ENCODE measurements around the gene ZFP82.

DNA sequence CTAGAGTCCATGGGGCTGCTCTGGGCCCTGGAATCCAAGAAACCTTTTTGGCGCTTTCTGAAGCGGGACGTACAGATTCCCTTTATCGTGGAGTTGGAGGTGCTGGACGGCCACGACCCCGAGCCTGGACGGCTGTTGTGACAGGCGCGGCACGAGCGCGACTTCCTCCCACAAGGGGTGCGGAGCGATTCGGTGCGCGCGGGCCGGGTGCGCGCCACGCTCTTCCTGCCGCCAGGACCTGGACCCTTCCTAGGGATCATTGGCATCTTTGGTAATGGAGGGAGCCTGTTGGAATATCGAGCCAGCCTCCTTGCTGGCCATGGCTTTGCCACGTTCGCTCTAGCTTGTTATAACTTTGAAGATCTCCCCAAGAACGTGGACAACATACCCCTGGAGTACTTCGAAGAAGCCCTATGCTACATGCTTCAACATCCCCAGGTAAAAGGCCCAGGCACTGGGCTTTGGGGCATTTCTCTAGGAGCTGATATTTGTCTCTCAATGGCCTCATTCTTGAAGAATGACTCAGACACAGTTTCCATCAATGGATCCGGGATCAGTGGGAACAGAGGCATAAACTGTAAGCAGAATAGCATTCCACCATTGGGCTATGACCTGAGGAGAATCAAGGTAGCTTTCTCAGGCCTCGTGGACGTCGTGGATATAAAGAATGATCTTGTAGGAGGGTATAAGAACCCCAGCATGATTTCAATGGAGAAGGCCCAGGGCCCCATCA, 3.5 kb upstream of the ZFP82 start:
- TF ChIP-seq EP300 (IDR thresholded peaks at IDR 0.05; ENCODE audit: borderline replicate concordance) (no peak), YY1 (IDR thresholded peaks at IDR 0.05; ENCODE audit: low read depth) (no peak), CEBPB (IDR thresholded peaks at IDR 0.05) (no peak), NFIC (IDR thresholded peaks at IDR 0.05) (no peak), CREB1 (IDR thresholded peaks at IDR 0.05; ENCODE audit: low read depth) (no peak), TAF1 (IDR thresholded peaks at IDR 0.05; ENCODE audit: low read depth) (no peak), TEAD4 (IDR thresholded peaks at IDR 0.05) (no peak), RAD21 (IDR thresholded peaks at IDR 0.05; ENCODE audit: low read depth) (no peak), TCF12 (IDR thresholded peaks at IDR 0.05; ENCODE audit: low read depth) (no peak), EGR1 (IDR thresholded peaks at IDR 0.05) (no peak), ZBTB7A (IDR thresholded peaks at IDR 0.05; ENCODE audit: low read depth) (no peak)
- TF ChIP-seq, protein P1, sequence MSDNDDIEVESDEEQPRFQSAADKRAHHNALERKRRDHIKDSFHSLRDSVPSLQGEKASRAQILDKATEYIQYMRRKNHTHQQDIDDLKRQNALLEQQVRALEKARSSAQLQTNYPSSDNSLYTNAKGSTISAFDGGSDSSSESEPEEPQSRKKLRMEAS (IDR thresholded peaks at IDR 0.05): no peak
- TF ChIP-seq, protein P2, sequence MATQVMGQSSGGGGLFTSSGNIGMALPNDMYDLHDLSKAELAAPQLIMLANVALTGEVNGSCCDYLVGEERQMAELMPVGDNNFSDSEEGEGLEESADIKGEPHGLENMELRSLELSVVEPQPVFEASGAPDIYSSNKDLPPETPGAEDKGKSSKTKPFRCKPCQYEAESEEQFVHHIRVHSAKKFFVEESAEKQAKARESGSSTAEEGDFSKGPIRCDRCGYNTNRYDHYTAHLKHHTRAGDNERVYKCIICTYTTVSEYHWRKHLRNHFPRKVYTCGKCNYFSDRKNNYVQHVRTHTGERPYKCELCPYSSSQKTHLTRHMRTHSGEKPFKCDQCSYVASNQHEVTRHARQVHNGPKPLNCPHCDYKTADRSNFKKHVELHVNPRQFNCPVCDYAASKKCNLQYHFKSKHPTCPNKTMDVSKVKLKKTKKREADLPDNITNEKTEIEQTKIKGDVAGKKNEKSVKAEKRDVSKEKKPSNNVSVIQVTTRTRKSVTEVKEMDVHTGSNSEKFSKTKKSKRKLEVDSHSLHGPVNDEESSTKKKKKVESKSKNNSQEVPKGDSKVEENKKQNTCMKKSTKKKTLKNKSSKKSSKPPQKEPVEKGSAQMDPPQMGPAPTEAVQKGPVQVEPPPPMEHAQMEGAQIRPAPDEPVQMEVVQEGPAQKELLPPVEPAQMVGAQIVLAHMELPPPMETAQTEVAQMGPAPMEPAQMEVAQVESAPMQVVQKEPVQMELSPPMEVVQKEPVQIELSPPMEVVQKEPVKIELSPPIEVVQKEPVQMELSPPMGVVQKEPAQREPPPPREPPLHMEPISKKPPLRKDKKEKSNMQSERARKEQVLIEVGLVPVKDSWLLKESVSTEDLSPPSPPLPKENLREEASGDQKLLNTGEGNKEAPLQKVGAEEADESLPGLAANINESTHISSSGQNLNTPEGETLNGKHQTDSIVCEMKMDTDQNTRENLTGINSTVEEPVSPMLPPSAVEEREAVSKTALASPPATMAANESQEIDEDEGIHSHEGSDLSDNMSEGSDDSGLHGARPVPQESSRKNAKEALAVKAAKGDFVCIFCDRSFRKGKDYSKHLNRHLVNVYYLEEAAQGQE (IDR thresholded peaks at IDR 0.05; ENCODE audit: low read depth): no peak
- TF ChIP-seq, protein P3, sequence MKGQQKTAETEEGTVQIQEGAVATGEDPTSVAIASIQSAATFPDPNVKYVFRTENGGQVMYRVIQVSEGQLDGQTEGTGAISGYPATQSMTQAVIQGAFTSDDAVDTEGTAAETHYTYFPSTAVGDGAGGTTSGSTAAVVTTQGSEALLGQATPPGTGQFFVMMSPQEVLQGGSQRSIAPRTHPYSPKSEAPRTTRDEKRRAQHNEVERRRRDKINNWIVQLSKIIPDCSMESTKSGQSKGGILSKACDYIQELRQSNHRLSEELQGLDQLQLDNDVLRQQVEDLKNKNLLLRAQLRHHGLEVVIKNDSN (IDR thresholded peaks at IDR 0.05): no peak
